Spleen (tissue), 11 donors: ENCODE data around the gene CCL4L2. TPM values are rescaled to one million over a fixed set of nuclear protein-coding genes. Genes with fewer than 3 reads are reported as not detected.
"Not testable (repeated sequence)": the region's sequence is repeated elsewhere in the genome, so short reads cannot be mapped to it uniquely, and the experiment has no call there.

ENCODE experiments used
- DNase-seq: peaks from one replicate; pipeline ENCODE4 v3.0.0-alpha.2; 2020
- H3K27ac ChIP-seq, 8 donors: fragments of 200-600 bp; sonication (generic) in 7 of 8; 1 replicate in 4 of 8; 2 replicates in 4 of 8; pipeline versions ENCODE4 v1.5.0 to v1.8.0; 2016 to 2021; ENCODE audit warnings: inconsistent platforms in 4 of 8, mild to moderate bottlenecking in 4 of 8, moderate library complexity in 1 of 8
- H3K27me3 ChIP-seq, 7 donors: fragments of 200-600 bp; sonication (generic) in 6 of 7; replicated peaks in 1 of 7; 1 replicate in 4 of 7; 2 replicates in 3 of 7; pipeline versions ENCODE4 v1.5.0 to v1.8.0; 2016 to 2021; ENCODE audit warnings: inconsistent platforms in 3 of 7, mild to moderate bottlenecking in 1 of 7
- H3K36me3 ChIP-seq, 6 donors: fragments of 200-600 bp; sonication (generic) in 5 of 6; 1 replicate in 4 of 6; 2 replicates in 2 of 6; pipeline versions ENCODE4 v1.5.0 to v1.8.0; 2016 to 2021; ENCODE audit warnings: inconsistent platforms in 2 of 6
- H3K4me1 ChIP-seq, 6 donors: fragments of 200-600 bp; sonication (generic) in 5 of 6; 1 replicate in 3 of 6; 2 replicates in 3 of 6; pipeline versions ENCODE4 v1.5.0 to v1.8.0; 2016 to 2021; ENCODE audit warnings: inconsistent platforms in 3 of 6
- H3K4me3 ChIP-seq, 8 donors: fragments of 200-600 bp; sonication (generic) in 7 of 8; 1 replicate in 4 of 8; 2 replicates in 4 of 8; pipeline versions ENCODE4 v1.5.0 to v1.8.0; 2016 to 2021; ENCODE audit warnings: inconsistent platforms in 4 of 8, mild to moderate bottlenecking in 4 of 8, moderate library complexity in 2 of 8
- H3K9me3 ChIP-seq, 8 donors: fragments of 200-600 bp; sonication (generic) in 7 of 8; 1 replicate in 4 of 8; 2 replicates in 4 of 8; pipeline versions ENCODE4 v1.5.0 to v1.8.0; 2016 to 2021; ENCODE audit warnings: inconsistent platforms in 4 of 8
- CTCF ChIP-seq, 11 experiments: fragments of 200-600 bp in 7 of 11; fragments of 450-650 bp in 4 of 11; sonication (generic) in 4 of 11; IDR thresholded peaks in 8 of 11; conservative IDR thresholded peaks in 3 of 11; 1 replicate in 7 of 11; 2 replicates in 4 of 11; pipeline versions ENCODE4 v1.4.0 to v1.8.0; 2016 to 2021; ENCODE audit warnings: antibody characterized with exemption in 11 of 11, inconsistent platforms in 4 of 11, mild to moderate bottlenecking in 1 of 11
- POLR2A ChIP-seq, 3 donors: fragments of 450-650 bp; IDR thresholded peaks; one replicate each; pipeline ENCODE4 v1.5.1; 2017; ENCODE audit warnings: antibody characterized with exemption in 3 of 3, mild to moderate bottlenecking in 1 of 3
- POLR2AphosphoS5 ChIP-seq, 3 donors: sonication (generic); formaldehyde crosslinking; IDR thresholded peaks; one replicate each; pipeline ENCODE4 v1.5.1; 2017; ENCODE audit warnings: antibody characterized with exemption in 3 of 3
- WGBS, 5 donors: extraction: QIAGEN DNeasy Blood & Tissue Kit in 3 of 5; methylation state at CpG; one replicate each; pipeline versions ENCODE4 v1.1.5 to v1.1.7; 2013 to 2018; 5-methylcytosine and 5-hydroxymethylcytosine counted together
- intact Hi-C: fragments of 100-400 bp; cut with DNase I; formaldehyde crosslinking; loops from one replicate; pipeline ENCODE4 v1.15.0; 2023; ENCODE audit warnings: low total_unique reads
- polyA plus RNA-seq, 3 donors: library from polyadenylated mRNA; stranded (reverse); fragments of 200-250 nt; gene quantifications; one replicate each; pipeline ENCODE4 v1.2.1, GENCODE V29; 2013
- total RNA-seq, 7 donors: library from RNA; depleted of rRNA in 3 of 7; stranded (reverse); fragments of >200 nt in 3 of 7; fragmentation: NEBNext Ultra II Directional in 4 of 7; extraction: Animal tissue kit (Norgen Biotek cat#: 25700) in 4 of 7; gene quantifications; one replicate each; pipeline versions ENCODE4 v1.1.0 to v1.2.1, GENCODE V29; 2016 to 2021
- donor health status: healthy with polysubstance abuse.
- donor health status: DM: no; HTN: no; CAD: no; lungs with moderate emphysema.
- donor health status: DM: no; HTN: no; CAD: no.
- donor health status: Bipolar disorder and iron deficiency.
- donor health status: healthy.
- donor health status: DM: no; HTN: no; CAD: no.
- donor health status: DM: yes; HTN: yes; CAD: no.

The CCL4L2 gene
- total and polyA plus RNA-seq, 10 donors = 2.3 to 22.2 (median 8.5) TPM; not detected in 1

DNA sequence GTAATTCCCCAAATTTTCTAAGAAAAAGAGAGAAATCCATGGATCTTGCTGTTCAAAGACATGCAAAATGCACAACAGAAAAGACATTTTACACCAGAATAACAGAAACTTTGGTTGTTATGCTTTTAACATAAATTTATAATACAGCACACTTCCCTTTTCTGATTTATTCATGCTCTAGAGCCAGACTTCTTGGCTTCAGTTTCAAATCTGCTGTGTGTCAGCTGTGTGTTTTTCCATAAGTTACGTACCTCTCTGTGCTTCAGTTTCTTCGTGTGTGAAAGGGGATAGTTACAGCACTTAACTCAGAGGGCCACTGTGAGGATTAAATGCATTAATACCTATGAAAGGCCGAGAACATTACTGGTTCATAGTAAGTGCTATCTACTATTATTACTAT, 7.5 kb upstream of the CCL4L2 start:
- Histone ChIP-seq H3K36me3 (no peaks in the 10 kb centered on the region), H3K4me1 (peaks cover 0 to 63% (median 36%) of the 10 kb centered on the region in 6 donors), H3K27ac (peak overlapping the region in 5 of 8 donors; percentile 10 to 64 (median 40)), H3K9me3 (no peaks in the 10 kb centered on the region), H3K27me3 (no peaks in the 10 kb centered on the region), H3K4me3 (no peak overlapping the region)
- intact Hi-C loops = no loop called here
- 69 to 84% (median 72%) methylated on average over 3 of the region's 3 CpGs for WGBS, 5 donors
- no peak for TF ChIP-seq POLR2AphosphoS5 (IDR thresholded peaks at IDR 0.05)
- TF ChIP-seq CTCF (IDR thresholded peaks at IDR 0.05 in 8 of 11, conservative IDR thresholded peaks at IDR 0.05 in 3 of 11) = no peak
- no peak for DNase-seq

GRCh38 chr17:36204724-36205500, 6.0 kb upstream of the CCL4L2 start:
- 90 to 97% (median 95%) methylated on average over 7 of the region's 7 CpGs for WGBS, 5 donors
- H3K4me3 ChIP-seq = no peak overlapping the region
- TF ChIP-seq CTCF (IDR thresholded peaks at IDR 0.05 in 8 of 11, conservative IDR thresholded peaks at IDR 0.05 in 3 of 11) (no peak), POLR2AphosphoS5 (IDR thresholded peaks at IDR 0.05) (no peak), POLR2A (IDR thresholded peaks at IDR 0.05) (no peak)
- peaks cover 0 to 55% (median 26%) of the 10 kb centered on the region in 6 donors for H3K4me1 ChIP-seq
- no peak overlapping the region for H3K27ac ChIP-seq
- intact Hi-C loops = no loop called here
- DNase-seq = no peak
- H3K36me3 ChIP-seq = no peaks in the 10 kb centered on the region
- no peaks in the 10 kb centered on the region for H3K9me3 ChIP-seq
- H3K27me3 ChIP-seq = no peaks in the 10 kb centered on the region

GRCh38 chr17:36205637-36206485, 5.0 kb upstream of the CCL4L2 start:
- H3K27ac ChIP-seq = no peak overlapping the region
- no peaks in the 10 kb centered on the region for H3K27me3 ChIP-seq
- no peak overlapping the region for H3K4me3 ChIP-seq
- no peaks in the 10 kb centered on the region for H3K9me3 ChIP-seq
- DNase-seq = no peak
- TF ChIP-seq POLR2AphosphoS5 (IDR thresholded peaks at IDR 0.05) = no peak
- no peak for TF ChIP-seq POLR2A (IDR thresholded peaks at IDR 0.05)
- no peak for TF ChIP-seq CTCF (IDR thresholded peaks at IDR 0.05 in 8 of 11, conservative IDR thresholded peaks at IDR 0.05 in 3 of 11)
- 58 to 73% (median 62%) methylated on average over 4 of the region's 4 CpGs for WGBS, 5 donors
- H3K4me1 ChIP-seq = peaks cover 0 to 61% (median 33%) of the 10 kb centered on the region in 6 donors
- intact Hi-C loops = no loop called here
- no peaks in the 10 kb centered on the region for H3K36me3 ChIP-seq

- intact Hi-C loops, H3K4me3 ChIP-seq: not testable (repeated sequence)
These were observed 4.4 kb upstream of the CCL4L2 start for GRCh38 chr17:36206486-36206821.

GRCh38 chr17:36207383-36207782, 3.5 kb upstream of the CCL4L2 start:
- H3K27ac ChIP-seq, H3K27me3 ChIP-seq, DNase-seq, intact Hi-C loops, H3K4me3 ChIP-seq, H3K36me3 ChIP-seq, H3K9me3 ChIP-seq: not testable (repeated sequence)
- 66 to 76% (median 72%) methylated on average over 6 of the region's 6 CpGs for WGBS, 5 donors
- H3K4me1 ChIP-seq = peaks cover 0 to 62% (median 31%) of the 10 kb centered on the region in 6 donors

More at GRCh38 chr17:36206486-36206821, 4.4 kb upstream of the CCL4L2 start:
- not testable (repeated sequence) for H3K27me3 ChIP-seq, H3K36me3 ChIP-seq, DNase-seq, H3K27ac ChIP-seq, H3K9me3 ChIP-seq
- H3K4me1 ChIP-seq = peaks cover 0 to 62% (median 36%) of the 10 kb centered on the region in 6 donors
- 10 to 27% (median 22%) methylated on average over 1 of the region's 1 CpG for WGBS, 5 donors
